GM21423 (cell line): ENCODE results near the gene ARHGEF16.

ENCODE experiments used
- ATAC-seq: cut with Tn5 transposase; IDR thresholded peaks from one replicate; pipeline ENCODE4 v1.9.1; 2021; ENCODE audit warnings: mild to moderate bottlenecking, moderate library complexity; ENCODE audit not compliant: unreplicated experiment

ARHGEF16 gene

GRCh38 chr1:3515272-3515671 is 60.8 kb downstream of the ARHGEF16 start:
- no peak for ATAC-seq

GRCh38 chr1:3515774-3516480 is 61.5 kb downstream of the ARHGEF16 start:
- no peak for ATAC-seq

- no peak for ATAC-seq
Observed at GRCh38 chr1:3516481-3516869, 62.0 kb downstream of the ARHGEF16 start.

- ATAC-seq: no peak
Observed at GRCh38 chr1:3516911-3517675, 62.6 kb downstream of the ARHGEF16 start.

- ATAC-seq: no peak
Observed at GRCh38 chr1:3518256-3518655, 63.8 kb downstream of the ARHGEF16 start.

- ATAC-seq: no peak
Observed at GRCh38 chr1:3518756-3519155, 64.3 kb downstream of the ARHGEF16 start.

GRCh38 chr1:3519301-3519885 is 64.9 kb downstream of the ARHGEF16 start:
- ATAC-seq: no peak

- ATAC-seq: no peak
Observed at GRCh38 chr1:3520419-3521378, 66.2 kb downstream of the ARHGEF16 start.

- no peak for ATAC-seq
Observed at GRCh38 chr1:3521426-3521825, 67.0 kb downstream of the ARHGEF16 start.

GRCh38 chr1:3522112-3522511 is 67.6 kb downstream of the ARHGEF16 start:
- ATAC-seq: no peak

GRCh38 chr1:3522564-3523265 is 68.2 kb downstream of the ARHGEF16 start:
- ATAC-seq: no peak

- no peak for ATAC-seq
Observed at GRCh38 chr1:3523980-3524379, 69.5 kb downstream of the ARHGEF16 start.

GRCh38 chr1:3524556-3525203 is 70.2 kb downstream of the ARHGEF16 start:
- ATAC-seq: no peak

- ATAC-seq: no peak
Observed at GRCh38 chr1:3525551-3526482, 71.4 kb downstream of the ARHGEF16 start.

- ATAC-seq: no peak
Observed at GRCh38 chr1:3527774-3528173, 73.3 kb downstream of the ARHGEF16 start.

- ATAC-seq: no peak
Observed at GRCh38 chr1:3529099-3529729, 74.7 kb downstream of the ARHGEF16 start.

- no peak for ATAC-seq
Observed at GRCh38 chr1:3530086-3530925, 75.8 kb downstream of the ARHGEF16 start.
